Progenitor cell of endocrine pancreas (in vitro differentiated cells): Measurements from ENCODE around the gene STARD9. TPM values are rescaled to one million over a fixed set of nuclear protein-coding genes. Genes with fewer than 3 reads are reported as not detected.
A peak's percentile ranks its signal among the peaks of the same experiment; 100 is the strongest.

Experiments
- DNase-seq: peaks from one replicate; pipeline ENCODE4 v3.0.0; 2021; ENCODE audit warnings: low spot score; ENCODE audit not compliant: unreplicated experiment
- H3K27ac Mint-ChIP-seq: 2 replicates; pipeline ENCODE4 v1.8.0; 2021; ENCODE audit warnings: mild to moderate bottlenecking, moderate library complexity, mixed read lengths
- H3K27me3 Mint-ChIP-seq: 2 replicates; pipeline ENCODE4 v1.8.0; 2021; ENCODE audit warnings: mixed read lengths
- H3K36me3 Mint-ChIP-seq: 2 replicates; pipeline ENCODE4 v1.8.0; 2022; ENCODE audit warnings: mixed read lengths; ENCODE audit not compliant: insufficient read depth
- H3K4me1 Mint-ChIP-seq: 2 replicates; pipeline ENCODE4 v1.8.0; 2021; ENCODE audit warnings: low read depth, mixed read lengths
- H3K4me3 Mint-ChIP-seq: 2 replicates; pipeline ENCODE4 v1.8.0; 2021; ENCODE audit warnings: low read depth, mild to moderate bottlenecking, moderate library complexity, mixed read lengths
- H3K9me3 Mint-ChIP-seq: 2 replicates; pipeline ENCODE4 v1.8.0; 2021; ENCODE audit warnings: low read depth, mixed read lengths
- CTCF ChIP-seq: fragments of 200-600 bp; sonication (generic); IDR thresholded peaks from one replicate; pipeline ENCODE4 v1.5.0; 2021; ENCODE audit warnings: antibody characterized with exemption, mild to moderate bottlenecking; ENCODE audit not compliant: unreplicated experiment
- long read RNA-seq: library from polyadenylated mRNA; unstranded; transcript quantifications from one replicate; pipeline ENCODE4 v2.0.0, GENCODE V29; 2020
- total RNA-seq: library from RNA; stranded (reverse); gene quantifications from 2 replicates; pipeline ENCODE4 v1.2.1, GENCODE V29; 2021

The STARD9 gene
- total RNA-seq = 1.8 and 2.5 TPM in 2 replicates
- long read RNA-seq, partial matches to known transcripts = 2 of 2 reads
- long read RNA-seq, other reads (novel, unspliced or antisense) = 0 of 2 reads

GRCh38 chr15:42575188-42576039, at the start of gene STARD9:
STARD9 (plus strand) TSS chr15:42575606; CDS start chr15:42575716, 110 bp downstream.
- peaks cover 57% of the 10 kb centered on the region for H3K27me3 Mint-ChIP-seq
- DNase-seq = peak; percentile 94
- H3K4me3 Mint-ChIP-seq = peak within 1 kb of the TSS; percentile 81
- H3K9me3 Mint-ChIP-seq = no peaks in the 10 kb centered on the region
- peak within 1 kb of the TSS; percentile 66 for H3K27ac Mint-ChIP-seq
- H3K4me1 Mint-ChIP-seq = peaks cover 2% of the 10 kb centered on the region
- TF ChIP-seq CTCF = peak; percentile 18
- no peaks in the 10 kb centered on the region for H3K36me3 Mint-ChIP-seq

DNA sequence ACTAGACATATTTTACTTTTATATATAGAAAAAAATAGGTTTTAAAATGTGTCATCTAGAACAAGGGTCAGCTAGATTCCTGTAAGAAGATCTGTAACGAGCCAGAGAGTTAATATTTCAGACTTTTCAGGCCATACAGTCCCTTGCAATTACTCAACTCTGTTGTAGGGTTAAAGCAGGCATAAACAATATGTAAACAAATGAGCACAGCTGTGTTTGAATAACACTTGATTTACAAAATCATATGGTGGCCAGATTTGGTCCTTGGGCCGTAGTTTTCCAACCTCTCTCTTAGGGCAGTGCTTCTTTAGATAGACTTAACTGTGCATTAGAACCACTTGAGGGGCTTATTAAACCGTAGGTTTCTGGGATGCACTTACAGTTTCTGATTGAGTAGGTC, 46.4 kb upstream of the STARD9 start:
- peaks cover 12% of the 10 kb centered on the region for H3K36me3 Mint-ChIP-seq
- H3K4me3 Mint-ChIP-seq = no peak overlapping the region
- H3K9me3 Mint-ChIP-seq = no peaks in the 10 kb centered on the region
- H3K4me1 Mint-ChIP-seq = no peaks in the 10 kb centered on the region
- TF ChIP-seq CTCF = no peak
- no peak overlapping the region for H3K27ac Mint-ChIP-seq
- H3K27me3 Mint-ChIP-seq = no peaks in the 10 kb centered on the region
- DNase-seq = no peak

- no peak for DNase-seq
- Mint-ChIP-seq H3K27ac (no peak overlapping the region), H3K4me3 (no peak overlapping the region), H3K9me3 (no peaks in the 10 kb centered on the region), H3K27me3 (no peaks in the 10 kb centered on the region), H3K4me1 (no peaks in the 10 kb centered on the region), H3K36me3 (peaks cover 9% of the 10 kb centered on the region)
- TF ChIP-seq CTCF = no peak
Measured at GRCh38 chr15:42533246-42533645, 42.2 kb upstream of the STARD9 start.

DNA sequence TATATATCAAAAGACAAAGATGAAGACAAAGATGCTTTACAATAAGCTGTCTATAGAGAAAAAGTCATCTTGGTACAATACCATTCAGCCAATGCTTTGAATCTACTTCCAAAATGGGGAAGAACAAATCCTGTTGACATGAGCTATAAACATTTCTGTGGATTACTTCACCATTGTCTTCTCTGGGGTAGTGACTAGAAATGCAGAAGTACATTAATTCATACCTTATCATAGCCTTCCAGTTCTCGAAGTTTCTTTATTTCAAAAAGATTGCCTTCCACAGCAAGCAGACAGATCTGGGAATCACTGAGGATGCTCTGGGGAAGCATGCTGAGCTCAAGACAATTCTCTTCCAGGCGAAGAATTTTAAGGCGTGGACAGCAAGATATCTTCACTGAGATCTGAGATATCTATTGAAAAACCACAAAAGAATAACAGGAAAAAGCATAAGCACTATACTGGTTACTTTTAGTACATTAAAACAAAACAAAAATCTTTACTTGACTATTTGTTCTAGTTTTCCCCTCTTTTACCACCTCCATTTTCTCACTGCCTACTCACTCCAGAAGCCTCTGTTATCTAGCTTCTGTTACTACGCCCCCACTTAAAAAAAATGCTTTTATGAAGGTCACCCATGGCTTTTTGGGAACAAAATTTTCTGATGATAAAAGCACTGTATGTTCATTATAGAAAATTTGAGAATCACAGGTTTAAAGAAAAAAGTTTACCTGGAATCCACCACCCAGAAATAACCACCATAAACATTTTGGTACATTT, 30.4 kb upstream of the STARD9 start:
- peaks cover 5% of the 10 kb centered on the region for H3K36me3 Mint-ChIP-seq
- DNase-seq = no peak
- H3K4me1 Mint-ChIP-seq = peaks cover 18% of the 10 kb centered on the region
- no peak for TF ChIP-seq CTCF
- no peak overlapping the region for H3K27ac Mint-ChIP-seq
- H3K4me3 Mint-ChIP-seq = no peak overlapping the region
- H3K27me3 Mint-ChIP-seq = no peaks in the 10 kb centered on the region
- no peaks in the 10 kb centered on the region for H3K9me3 Mint-ChIP-seq

GRCh38 chr15:42547918-42548248, 27.5 kb upstream of the STARD9 start:
- Mint-ChIP-seq H3K27ac (peak overlapping the region; percentile 98), H3K4me3 (peak overlapping the region; percentile 99), H3K36me3 (peaks cover 3% of the 10 kb centered on the region), H3K4me1 (peaks cover 18% of the 10 kb centered on the region), H3K9me3 (no peaks in the 10 kb centered on the region), H3K27me3 (no peaks in the 10 kb centered on the region)
- no peak for DNase-seq
- no peak for TF ChIP-seq CTCF
